Measurements from ENCODE around the gene CT55.

DNA sequence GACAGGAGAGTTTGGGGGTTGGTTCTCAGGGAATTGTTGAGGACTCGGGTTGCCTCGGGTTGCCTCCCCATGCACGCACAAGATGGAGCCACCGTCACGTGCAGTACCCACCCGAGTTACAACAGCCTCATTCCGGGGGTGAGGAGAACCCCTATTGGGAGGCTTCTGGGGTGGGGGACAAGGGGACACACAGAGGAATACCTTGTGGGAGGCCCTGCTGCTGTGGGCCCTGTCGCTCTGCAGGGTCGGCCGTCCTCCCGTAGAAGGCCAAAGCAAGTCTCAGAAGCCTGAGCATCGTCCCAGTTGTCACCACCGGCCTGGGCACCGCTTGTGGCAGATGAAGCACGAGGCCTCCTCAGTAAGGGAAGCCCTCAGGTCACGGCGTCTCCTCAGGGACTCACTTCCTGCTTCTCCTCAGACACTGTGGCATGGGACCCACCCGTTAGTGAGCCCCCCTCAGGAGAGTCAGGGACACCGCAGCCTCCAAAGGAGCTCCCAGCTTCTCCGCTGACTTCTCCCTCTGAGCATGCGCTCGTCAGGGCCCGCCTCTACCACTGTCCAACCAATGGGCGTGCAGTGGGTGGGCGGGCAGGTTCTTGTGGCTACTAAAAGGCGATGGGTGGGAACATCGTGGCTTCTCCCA is at the start of gene CT55:
- TF ChIP-seq, protein P1, sequence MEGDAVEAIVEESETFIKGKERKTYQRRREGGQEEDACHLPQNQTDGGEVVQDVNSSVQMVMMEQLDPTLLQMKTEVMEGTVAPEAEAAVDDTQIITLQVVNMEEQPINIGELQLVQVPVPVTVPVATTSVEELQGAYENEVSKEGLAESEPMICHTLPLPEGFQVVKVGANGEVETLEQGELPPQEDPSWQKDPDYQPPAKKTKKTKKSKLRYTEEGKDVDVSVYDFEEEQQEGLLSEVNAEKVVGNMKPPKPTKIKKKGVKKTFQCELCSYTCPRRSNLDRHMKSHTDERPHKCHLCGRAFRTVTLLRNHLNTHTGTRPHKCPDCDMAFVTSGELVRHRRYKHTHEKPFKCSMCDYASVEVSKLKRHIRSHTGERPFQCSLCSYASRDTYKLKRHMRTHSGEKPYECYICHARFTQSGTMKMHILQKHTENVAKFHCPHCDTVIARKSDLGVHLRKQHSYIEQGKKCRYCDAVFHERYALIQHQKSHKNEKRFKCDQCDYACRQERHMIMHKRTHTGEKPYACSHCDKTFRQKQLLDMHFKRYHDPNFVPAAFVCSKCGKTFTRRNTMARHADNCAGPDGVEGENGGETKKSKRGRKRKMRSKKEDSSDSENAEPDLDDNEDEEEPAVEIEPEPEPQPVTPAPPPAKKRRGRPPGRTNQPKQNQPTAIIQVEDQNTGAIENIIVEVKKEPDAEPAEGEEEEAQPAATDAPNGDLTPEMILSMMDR (conservative IDR thresholded peaks at IDR 0.05): no peak
- no peak for TF ChIP-seq ZFX (IDR thresholded peaks at IDR 0.05)

All from C4-2B (cell line).